BJ (cell line): ENCODE results near the gene PTTG1IP2. TPM values are rescaled to one million over a fixed set of nuclear protein-coding genes. Genes with fewer than 3 reads are reported as not detected.

Experiments
- CTCF ChIA-PET: fragments of 350-600 bp; formaldehyde crosslinking; extraction: SDS; loops from one replicate; lab custom pipeline; 2021; ENCODE audit warnings: antibody characterized with exemption, inconsistent platforms; lab: Yijun Ruan, JAX
- POLR2A ChIA-PET: fragments of 300-600 bp; sonication (Branson Sonifier 250); formaldehyde crosslinking; extraction: SDS; loops from one replicate; lab custom pipeline; 2021; ENCODE audit warnings: antibody characterized with exemption; lab: Charles Lee
- DNase-seq: peaks from one replicate; pipeline ENCODE4 v3.0.0-alpha.2; 2011; ENCODE audit warnings: low read depth
- H3K27me3 ChIP-seq: 2 replicates; pipeline ENCODE4 v1.6.0; 2011; ENCODE audit warnings: low read length; ENCODE audit not compliant: control insufficient read depth, insufficient read depth
- H3K36me3 ChIP-seq: 2 replicates; pipeline ENCODE4 v1.5.1; 2011; ENCODE audit warnings: low read length; ENCODE audit not compliant: control insufficient read depth, insufficient read depth
- H3K4me3 ChIP-seq: 2 replicates; pipeline ENCODE4 v1.5.1; 2011; ENCODE audit warnings: low read depth, mild to moderate bottlenecking, control low read depth, low read length
- CTCF ChIP-seq: IDR thresholded peaks from 2 replicates; pipeline ENCODE4 v1.5.1; 2011; ENCODE audit warnings: low read depth, mild to moderate bottlenecking, control low read depth, inconsistent platforms, low read length, moderate library complexity; ENCODE audit not compliant: insufficient read depth
- polyA plus RNA-seq: library from polyadenylated mRNA; depleted of rRNA; stranded (reverse); fragments of >200 nt; gene quantifications from 2 replicates; pipeline ENCODE4 v1.2.3, GENCODE V29; 2011

Gene PTTG1IP2
- polyA plus RNA-seq, 1 experiment, result not detected

- no peak for DNase-seq
- TF ChIP-seq CTCF, result no peak
- Histone ChIP-seq H3K27me3 (no peaks in the 10 kb centered on the region), H3K36me3 (no peaks in the 10 kb centered on the region), H3K4me3 (no peak overlapping the region)
- POLR2A ChIA-PET, result no interaction called here
- CTCF ChIA-PET, result no interaction called here
Observed at GRCh38 chr7:90483251-90483650, 13.8 kb downstream of the PTTG1IP2 start.

DNA sequence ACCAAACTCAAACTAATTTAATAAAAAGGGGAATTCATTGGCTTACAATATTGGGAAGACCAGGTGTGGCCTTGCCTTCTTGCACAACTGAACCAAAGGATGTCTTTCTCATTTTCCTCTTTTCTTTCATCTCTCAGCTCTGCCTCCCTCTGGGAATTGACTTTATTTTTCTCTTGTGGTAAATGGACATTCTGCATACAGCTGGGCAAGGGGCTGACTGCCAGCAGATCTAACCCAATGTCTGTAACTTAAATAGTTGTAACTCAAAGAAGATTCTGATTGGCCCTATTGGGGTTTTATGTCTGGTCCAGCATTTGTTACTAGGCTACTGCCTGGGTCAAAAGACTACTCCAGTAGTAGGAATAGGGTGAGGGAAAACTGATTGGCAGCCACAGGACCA, 15.3 kb downstream of the PTTG1IP2 start:
- Histone ChIP-seq H3K27me3 (no peaks in the 10 kb centered on the region), H3K36me3 (no peaks in the 10 kb centered on the region), H3K4me3 (no peak overlapping the region)
- ChIA-PET CTCF (interaction anchor here (0.7 to 1.0 kb wide), 2 partner anchors 37 to 53 kb away, joined by 3 to 5 read pairs; no protein-coding TSS in a partner anchor), POLR2A (interaction anchor here (0.6 kb wide), 1 partner anchor 69 kb away, joined by 3 read pairs; no protein-coding TSS in a partner anchor)
- no peak for TF ChIP-seq CTCF
- no peak for DNase-seq

DNA sequence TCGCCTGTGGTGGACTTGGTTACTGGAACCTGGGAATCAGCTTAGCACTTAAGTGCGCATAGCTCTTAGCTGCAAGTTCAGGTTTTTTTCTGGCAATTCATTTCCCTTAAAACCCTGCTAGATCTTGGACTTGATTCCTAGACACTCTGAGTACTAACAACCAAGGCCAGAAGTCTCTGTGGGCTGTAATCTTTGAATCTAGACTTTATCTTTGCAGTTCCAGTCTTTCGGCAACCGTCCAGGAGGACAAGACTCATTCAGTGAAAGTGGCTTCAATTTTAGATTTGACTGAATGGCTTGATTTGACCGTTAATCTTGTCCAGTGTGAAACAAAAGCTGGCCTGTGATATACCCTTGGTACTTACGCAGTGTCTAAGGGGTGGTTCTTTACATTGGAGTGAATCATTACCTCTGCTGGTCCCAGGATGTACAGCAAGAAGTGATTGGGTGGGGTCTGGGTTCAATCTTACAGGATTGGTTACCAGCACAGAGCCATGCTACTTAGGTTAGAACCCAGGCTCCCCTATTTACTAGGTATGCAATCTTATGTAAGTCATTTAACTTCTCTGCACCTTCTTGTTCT, 16.4 kb downstream of the PTTG1IP2 start:
- TF ChIP-seq CTCF, result no peak
- no peak for DNase-seq
- no peaks in the 10 kb centered on the region for H3K27me3 ChIP-seq
- H3K36me3 ChIP-seq, result no peaks in the 10 kb centered on the region
- no peak overlapping the region for H3K4me3 ChIP-seq
- CTCF ChIA-PET, result interaction anchor here (1.0 kb wide), 1 partner anchor 36 kb away, joined by 5 read pairs; no protein-coding TSS in a partner anchor
- POLR2A ChIA-PET, result no interaction called here

DNA sequence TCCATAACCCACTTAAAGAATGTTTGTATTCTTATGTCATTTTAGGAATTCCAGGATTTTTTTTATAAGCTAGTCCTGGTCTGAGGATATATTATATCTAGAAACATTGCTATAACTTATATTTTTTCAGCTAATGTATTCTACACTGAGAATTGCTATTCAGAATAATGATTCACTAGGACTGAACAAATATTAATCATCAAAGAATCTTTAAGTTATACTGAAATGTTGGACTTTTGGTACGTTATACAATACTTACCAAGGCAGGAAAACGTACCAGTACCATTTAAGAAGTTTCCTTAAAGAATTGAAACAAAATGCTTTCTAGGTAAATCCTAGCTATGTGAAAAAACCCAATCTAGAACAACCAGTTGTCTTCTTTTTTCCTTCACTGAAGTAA, 18.4 kb downstream of the PTTG1IP2 start:
- no peaks in the 10 kb centered on the region for H3K36me3 ChIP-seq
- CTCF ChIA-PET, result interaction anchor here (0.6 kb wide), 1 partner anchor 597 kb away, joined by 3 read pairs; no protein-coding TSS in a partner anchor
- TF ChIP-seq CTCF, result no peak
- POLR2A ChIA-PET, result no interaction called here
- no peak for DNase-seq
- no peaks in the 10 kb centered on the region for H3K27me3 ChIP-seq
- no peak overlapping the region for H3K4me3 ChIP-seq

DNA sequence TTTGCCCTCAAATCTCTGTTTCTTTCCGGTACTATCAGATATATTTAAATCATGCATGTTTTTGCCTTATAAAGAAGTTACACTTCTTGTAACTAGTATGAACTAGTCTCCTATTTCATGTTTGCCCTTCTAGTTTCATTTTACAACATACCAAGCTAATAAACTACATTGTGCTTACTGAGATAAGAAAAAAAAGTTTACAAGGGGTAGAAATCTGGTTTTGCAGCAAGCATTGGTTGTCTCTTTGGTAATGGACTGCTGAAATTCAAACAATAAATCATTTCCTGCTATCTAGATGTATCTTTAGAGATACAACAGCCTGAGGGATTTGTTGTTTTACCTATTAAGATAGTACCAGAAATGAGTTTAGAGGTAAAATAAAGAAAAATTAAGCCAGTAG, 18.8 kb downstream of the PTTG1IP2 start:
- no peak for TF ChIP-seq CTCF
- no peak for DNase-seq
- Histone ChIP-seq H3K36me3 (no peaks in the 10 kb centered on the region), H3K27me3 (no peaks in the 10 kb centered on the region), H3K4me3 (no peak overlapping the region)
- ChIA-PET POLR2A (no interaction called here), CTCF (interaction anchor here (0.6 kb wide), 1 partner anchor 596 kb away, joined by 3 read pairs; no protein-coding TSS in a partner anchor)
